ENCODE results near the gene PDE4D.

Gene PDE4D

DNA sequence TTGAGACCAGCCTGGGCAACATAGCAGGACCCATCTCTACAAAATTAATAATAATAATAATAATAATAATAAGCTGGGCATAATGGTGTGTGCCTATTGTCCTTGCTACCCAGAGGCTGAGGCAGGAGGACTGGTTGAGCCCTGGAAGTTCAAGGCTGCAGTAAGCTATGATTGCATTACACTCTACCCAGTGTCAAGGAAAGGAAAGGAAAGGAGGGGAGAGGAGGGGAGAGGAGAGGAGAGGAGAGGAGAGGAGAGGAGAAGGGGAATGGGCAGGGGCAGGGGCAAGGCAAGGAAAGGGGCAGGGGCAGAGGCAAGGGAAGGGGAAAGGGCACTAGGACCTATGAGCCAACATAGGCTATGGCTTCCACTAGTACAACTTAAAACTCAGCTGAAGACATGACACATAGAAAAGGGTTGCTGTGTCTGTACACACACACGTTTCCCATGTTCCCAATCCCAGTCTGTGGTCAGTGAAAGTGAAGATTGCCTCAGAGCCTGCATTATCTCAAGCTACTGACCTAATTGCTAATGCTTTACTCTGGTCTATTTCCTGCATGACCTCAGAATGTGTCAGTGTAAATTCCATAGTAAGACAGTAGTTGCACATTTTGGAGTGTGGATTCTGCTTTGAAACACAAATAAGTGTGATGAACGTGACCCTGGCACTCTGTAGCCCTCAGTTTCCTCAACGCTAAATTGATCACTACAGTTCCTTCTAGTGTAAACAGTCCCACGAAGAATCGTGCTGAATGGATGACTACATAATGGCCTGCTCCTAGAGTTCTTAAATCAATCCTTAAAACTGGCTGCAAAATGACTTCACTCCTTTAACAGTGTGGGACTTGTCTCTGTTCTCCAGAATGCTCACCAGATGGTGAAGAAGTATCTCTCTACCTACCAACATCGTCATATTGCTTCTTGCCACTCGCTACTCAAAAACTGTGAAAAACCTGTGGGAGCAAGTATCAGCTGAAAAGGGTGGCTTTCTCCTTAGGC, 813.6 kb downstream of the PDE4D start:
- Histone ChIP-seq H3K27me3 (ENCODE audit: low read depth, low read length) (no peaks in the 10 kb centered on the region), H3K4me1 (ENCODE audit: control insufficient read depth in 1 of 2, insufficient read depth in 2 of 2, low read length in 2 of 2) (no peaks in the 10 kb centered on the region), H3K9me3 (ENCODE audit: control insufficient read depth in 1 of 2, low read length in 2 of 2) (no peaks in the 10 kb centered on the region), H3K36me3 (ENCODE audit: control insufficient read depth in 1 of 2, insufficient read depth in 2 of 2, low read length in 2 of 2) (no peaks in the 10 kb centered on the region), H3K4me3 (ENCODE audit: low read depth in 1 of 2, low read length in 2 of 2) (no peak overlapping the region), H3K27ac (ENCODE audit: low read length) (peak overlapping the region; percentile 36)

DNA sequence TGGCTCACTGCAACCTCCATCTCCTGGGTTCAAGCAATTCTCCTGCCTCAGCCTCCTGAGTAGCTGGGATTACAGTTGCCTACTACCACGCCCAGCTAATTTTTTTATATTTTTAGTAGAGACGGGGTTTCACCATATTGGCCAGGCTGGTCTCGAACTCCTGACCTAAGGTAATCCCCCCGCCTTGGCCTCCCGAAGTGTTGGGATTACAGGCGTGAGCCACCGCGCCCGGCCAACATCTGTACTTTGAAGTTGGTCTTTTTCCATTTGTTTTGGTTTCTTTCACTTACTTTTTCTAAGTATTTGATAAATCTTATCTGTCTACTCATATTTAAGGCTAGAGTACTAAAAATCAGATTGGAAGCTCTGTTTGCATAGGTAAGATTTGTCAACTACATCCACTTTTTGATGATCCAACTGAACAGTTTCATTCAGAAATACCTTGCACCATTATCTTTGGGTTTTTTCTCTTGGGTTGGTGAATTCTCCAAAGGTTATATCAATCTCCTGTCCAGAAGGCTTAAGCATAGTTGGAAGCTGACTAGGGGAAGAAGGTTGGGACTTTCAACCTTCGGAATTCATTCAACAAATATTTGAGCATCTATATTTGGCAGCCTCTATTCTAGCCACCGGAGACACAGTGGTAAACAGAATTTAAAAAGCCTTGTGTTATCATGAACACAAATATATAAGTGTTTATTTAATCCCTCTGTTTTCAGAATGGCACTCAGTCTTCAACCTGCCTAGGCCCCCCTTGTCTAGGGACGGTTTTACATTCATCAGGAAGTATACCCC, 821.6 kb downstream of the PDE4D start:
- H3K9me3 ChIP-seq (ENCODE audit: control insufficient read depth in 1 of 2, low read length in 2 of 2): no peaks in the 10 kb centered on the region
- H3K27ac ChIP-seq (ENCODE audit: low read length): no peak overlapping the region
- no peaks in the 10 kb centered on the region for H3K27me3 ChIP-seq (ENCODE audit: low read depth, low read length)
- no peak overlapping the region for H3K4me3 ChIP-seq (ENCODE audit: low read depth in 1 of 2, low read length in 2 of 2)
- no peaks in the 10 kb centered on the region for H3K36me3 ChIP-seq (ENCODE audit: control insufficient read depth in 1 of 2, insufficient read depth in 2 of 2, low read length in 2 of 2)
- no peaks in the 10 kb centered on the region for H3K4me1 ChIP-seq (ENCODE audit: control insufficient read depth in 1 of 2, insufficient read depth in 2 of 2, low read length in 2 of 2)

DNA sequence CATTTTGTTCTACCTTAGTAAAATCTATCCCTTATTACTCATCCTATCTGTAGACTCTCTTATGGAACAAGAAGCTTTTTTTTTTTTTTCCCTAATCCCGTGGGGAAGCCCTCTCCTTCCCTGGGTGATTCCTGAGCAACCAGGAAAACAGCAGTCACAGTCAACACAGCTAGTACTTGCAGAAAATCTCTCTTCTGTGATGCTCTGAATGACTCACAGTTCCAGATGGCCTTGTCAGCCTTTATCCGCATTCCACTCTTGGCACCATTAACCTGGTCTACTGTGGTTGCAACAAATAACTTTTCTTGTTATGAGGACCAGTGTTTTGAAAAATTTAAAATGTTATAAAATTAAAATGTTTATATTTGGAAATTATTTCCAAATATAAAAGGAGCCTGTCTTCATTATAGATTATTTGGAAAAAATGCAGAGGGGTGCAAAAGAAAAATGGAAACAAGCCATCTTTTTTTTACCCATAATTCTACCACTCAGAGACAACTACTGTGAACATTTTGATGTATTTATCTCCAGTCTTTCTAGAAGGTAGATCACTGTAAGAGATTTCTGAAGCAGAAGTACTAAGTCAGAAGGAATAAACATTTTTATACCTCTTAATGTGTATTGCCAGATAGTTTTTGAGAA, 824.0 kb downstream of the PDE4D start:
- H3K4me1 ChIP-seq (ENCODE audit: control insufficient read depth in 1 of 2, insufficient read depth in 2 of 2, low read length in 2 of 2): no peaks in the 10 kb centered on the region
- no peaks in the 10 kb centered on the region for H3K9me3 ChIP-seq (ENCODE audit: control insufficient read depth in 1 of 2, low read length in 2 of 2)
- no peaks in the 10 kb centered on the region for H3K36me3 ChIP-seq (ENCODE audit: control insufficient read depth in 1 of 2, insufficient read depth in 2 of 2, low read length in 2 of 2)
- H3K27ac ChIP-seq (ENCODE audit: low read length): no peak overlapping the region
- no peaks in the 10 kb centered on the region for H3K27me3 ChIP-seq (ENCODE audit: low read depth, low read length)
- no peak overlapping the region for H3K4me3 ChIP-seq (ENCODE audit: low read depth in 1 of 2, low read length in 2 of 2)

DNA sequence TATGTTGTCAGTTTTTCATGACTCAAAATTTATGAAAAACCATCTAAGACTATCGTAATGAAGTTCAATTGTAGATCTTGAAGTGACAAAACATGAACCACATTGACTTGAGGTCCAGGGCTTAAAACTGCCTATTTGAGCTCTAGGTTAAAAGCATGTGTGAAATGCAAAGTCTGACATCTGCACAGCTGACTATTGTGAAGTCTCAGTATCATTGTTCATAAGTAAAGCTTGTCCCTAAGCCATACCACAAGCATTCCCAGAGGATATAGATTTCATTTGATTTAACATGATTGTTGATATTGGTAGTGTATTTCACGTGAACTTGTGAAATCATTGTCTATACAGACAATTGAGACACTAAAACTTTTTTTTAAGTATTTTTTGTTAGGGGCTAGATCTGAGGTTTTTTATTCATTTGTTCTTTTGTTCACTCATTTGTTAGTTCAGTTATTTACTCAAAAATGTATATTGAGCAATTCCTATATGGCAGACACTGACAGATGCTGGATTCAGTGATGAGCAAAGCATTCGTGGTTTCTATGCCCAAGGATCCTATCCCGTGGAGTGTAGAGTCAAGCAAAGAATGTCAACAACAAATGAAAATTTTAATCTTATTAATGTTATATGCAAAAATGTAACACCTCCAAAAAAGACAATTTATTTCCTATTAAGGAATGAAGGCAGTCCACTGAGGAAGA, 825.4 kb downstream of the PDE4D start:
- peaks cover 1 to 9% of the 10 kb centered on the region in 2 donors for H3K4me1 ChIP-seq (ENCODE audit: control insufficient read depth in 1 of 2, insufficient read depth in 2 of 2, low read length in 2 of 2)
- H3K4me3 ChIP-seq (ENCODE audit: low read depth in 1 of 2, low read length in 2 of 2): no peak overlapping the region
- no peak overlapping the region for H3K27ac ChIP-seq (ENCODE audit: low read length)
- H3K27me3 ChIP-seq (ENCODE audit: low read depth, low read length): no peaks in the 10 kb centered on the region
- H3K36me3 ChIP-seq (ENCODE audit: control insufficient read depth in 1 of 2, insufficient read depth in 2 of 2, low read length in 2 of 2): no peaks in the 10 kb centered on the region
- no peaks in the 10 kb centered on the region for H3K9me3 ChIP-seq (ENCODE audit: control insufficient read depth in 1 of 2, low read length in 2 of 2)

GRCh38 chr5:59066367-59067163, 827.0 kb downstream of the PDE4D start:
- no peak overlapping the region for H3K4me3 ChIP-seq (ENCODE audit: low read depth in 1 of 2, low read length in 2 of 2)
- H3K9me3 ChIP-seq (ENCODE audit: control insufficient read depth in 1 of 2, low read length in 2 of 2): no peaks in the 10 kb centered on the region
- H3K27ac ChIP-seq (ENCODE audit: low read length): no peak overlapping the region
- no peaks in the 10 kb centered on the region for H3K27me3 ChIP-seq (ENCODE audit: low read depth, low read length)
- H3K36me3 ChIP-seq (ENCODE audit: control insufficient read depth in 1 of 2, insufficient read depth in 2 of 2, low read length in 2 of 2): no peaks in the 10 kb centered on the region
- H3K4me1 ChIP-seq (ENCODE audit: control insufficient read depth in 1 of 2, insufficient read depth in 2 of 2, low read length in 2 of 2): peaks cover 4 to 12% of the 10 kb centered on the region in 2 donors

- Histone ChIP-seq H3K27ac (ENCODE audit: low read length) (no peak overlapping the region), H3K9me3 (ENCODE audit: control insufficient read depth in 1 of 2, low read length in 2 of 2) (no peaks in the 10 kb centered on the region), H3K27me3 (ENCODE audit: low read depth, low read length) (no peaks in the 10 kb centered on the region), H3K4me1 (ENCODE audit: control insufficient read depth in 1 of 2, insufficient read depth in 2 of 2, low read length in 2 of 2) (peaks cover 4 to 12% of the 10 kb centered on the region in 2 donors), H3K36me3 (ENCODE audit: control insufficient read depth in 1 of 2, insufficient read depth in 2 of 2, low read length in 2 of 2) (no peaks in the 10 kb centered on the region), H3K4me3 (ENCODE audit: low read depth in 1 of 2, low read length in 2 of 2) (no peak overlapping the region)
These were observed 828.0 kb downstream of the PDE4D start for GRCh38 chr5:59065554-59065953.

DNA sequence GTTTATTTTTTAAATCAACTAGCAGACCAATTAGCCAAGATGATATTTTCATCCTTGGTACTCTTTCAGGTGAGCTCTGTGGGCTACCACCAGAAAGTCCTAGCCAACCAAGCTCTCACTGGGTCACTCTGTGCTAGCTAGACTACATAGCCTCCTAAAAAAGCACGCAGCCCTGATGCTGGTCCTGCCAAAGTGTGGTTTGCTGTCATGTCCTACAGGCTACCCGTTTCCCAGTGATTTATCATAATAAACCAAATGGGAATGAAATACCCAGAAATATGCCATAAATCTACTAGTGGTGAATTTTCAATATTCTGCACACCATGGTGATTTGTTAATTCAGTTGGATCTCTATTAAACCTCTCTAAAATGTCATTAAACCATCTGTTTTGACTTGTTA, 829.2 kb downstream of the PDE4D start:
- H3K36me3 ChIP-seq (ENCODE audit: control insufficient read depth in 1 of 2, insufficient read depth in 2 of 2, low read length in 2 of 2): no peaks in the 10 kb centered on the region
- H3K27me3 ChIP-seq (ENCODE audit: low read depth, low read length): no peaks in the 10 kb centered on the region
- H3K9me3 ChIP-seq (ENCODE audit: control insufficient read depth in 1 of 2, low read length in 2 of 2): no peaks in the 10 kb centered on the region
- H3K27ac ChIP-seq (ENCODE audit: low read length): no peak overlapping the region
- H3K4me1 ChIP-seq (ENCODE audit: control insufficient read depth in 1 of 2, insufficient read depth in 2 of 2, low read length in 2 of 2): peaks cover 4 to 12% of the 10 kb centered on the region in 2 donors
- H3K4me3 ChIP-seq (ENCODE audit: low read depth in 1 of 2, low read length in 2 of 2): no peak overlapping the region

- Histone ChIP-seq H3K4me3 (ENCODE audit: low read depth in 1 of 2, low read length in 2 of 2) (no peak overlapping the region), H3K27me3 (ENCODE audit: low read depth, low read length) (no peaks in the 10 kb centered on the region), H3K27ac (ENCODE audit: low read length) (no peak overlapping the region), H3K4me1 (ENCODE audit: control insufficient read depth in 1 of 2, insufficient read depth in 2 of 2, low read length in 2 of 2) (peaks cover 4 to 12% of the 10 kb centered on the region in 2 donors), H3K36me3 (ENCODE audit: control insufficient read depth in 1 of 2, insufficient read depth in 2 of 2, low read length in 2 of 2) (no peaks in the 10 kb centered on the region), H3K9me3 (ENCODE audit: control insufficient read depth in 1 of 2, low read length in 2 of 2) (no peaks in the 10 kb centered on the region)
These were observed 830.4 kb downstream of the PDE4D start for GRCh38 chr5:59062986-59063683.

DNA sequence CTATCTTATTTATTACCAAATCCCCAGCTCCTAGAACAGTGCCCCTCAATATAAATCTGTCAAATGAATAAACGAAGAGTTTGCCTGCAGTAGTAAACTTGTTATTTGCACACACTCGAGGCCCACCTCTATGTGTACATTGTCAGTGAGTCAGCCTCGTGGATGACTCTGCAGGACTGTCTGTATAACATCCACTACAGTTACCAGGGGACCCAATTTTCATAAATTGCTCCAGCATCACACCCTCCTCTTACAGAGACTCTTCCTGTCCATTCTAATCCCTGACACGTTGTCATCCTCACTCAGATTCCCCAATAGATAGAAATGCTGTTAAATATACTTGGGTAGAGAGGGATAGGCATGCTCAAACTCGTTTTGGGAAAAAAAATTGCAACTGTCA, 832.1 kb downstream of the PDE4D start:
- H3K9me3 ChIP-seq (ENCODE audit: control insufficient read depth in 1 of 2, low read length in 2 of 2): no peaks in the 10 kb centered on the region
- no peak overlapping the region for H3K4me3 ChIP-seq (ENCODE audit: low read depth in 1 of 2, low read length in 2 of 2)
- peaks cover 4 to 12% of the 10 kb centered on the region in 2 donors for H3K4me1 ChIP-seq (ENCODE audit: control insufficient read depth in 1 of 2, insufficient read depth in 2 of 2, low read length in 2 of 2)
- no peaks in the 10 kb centered on the region for H3K36me3 ChIP-seq (ENCODE audit: control insufficient read depth in 1 of 2, insufficient read depth in 2 of 2, low read length in 2 of 2)
- no peak overlapping the region for H3K27ac ChIP-seq (ENCODE audit: low read length)
- no peaks in the 10 kb centered on the region for H3K27me3 ChIP-seq (ENCODE audit: low read depth, low read length)
